ENCODE data around the gene KLF4.

DNA sequence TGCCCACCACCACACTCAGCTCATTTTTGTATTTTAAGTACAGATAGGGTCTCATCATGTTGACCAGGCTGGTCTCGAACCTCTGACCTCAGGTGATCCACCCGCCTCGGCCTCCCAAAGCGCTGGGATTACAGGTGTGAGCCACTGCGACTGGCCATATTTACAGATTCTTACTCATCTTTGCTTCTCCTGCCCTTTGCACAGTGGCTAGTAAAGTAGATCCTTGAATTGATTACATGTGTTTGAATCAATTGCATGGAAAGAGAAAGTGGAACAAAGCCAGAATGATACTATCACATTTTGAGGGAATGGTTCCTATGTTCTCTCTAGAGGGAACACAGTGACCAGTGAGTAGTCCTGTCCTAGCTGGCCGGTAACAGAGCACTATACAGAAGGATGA lies 15.4 kb downstream of the KLF4 start:
- TF ChIP-seq, protein P1, sequence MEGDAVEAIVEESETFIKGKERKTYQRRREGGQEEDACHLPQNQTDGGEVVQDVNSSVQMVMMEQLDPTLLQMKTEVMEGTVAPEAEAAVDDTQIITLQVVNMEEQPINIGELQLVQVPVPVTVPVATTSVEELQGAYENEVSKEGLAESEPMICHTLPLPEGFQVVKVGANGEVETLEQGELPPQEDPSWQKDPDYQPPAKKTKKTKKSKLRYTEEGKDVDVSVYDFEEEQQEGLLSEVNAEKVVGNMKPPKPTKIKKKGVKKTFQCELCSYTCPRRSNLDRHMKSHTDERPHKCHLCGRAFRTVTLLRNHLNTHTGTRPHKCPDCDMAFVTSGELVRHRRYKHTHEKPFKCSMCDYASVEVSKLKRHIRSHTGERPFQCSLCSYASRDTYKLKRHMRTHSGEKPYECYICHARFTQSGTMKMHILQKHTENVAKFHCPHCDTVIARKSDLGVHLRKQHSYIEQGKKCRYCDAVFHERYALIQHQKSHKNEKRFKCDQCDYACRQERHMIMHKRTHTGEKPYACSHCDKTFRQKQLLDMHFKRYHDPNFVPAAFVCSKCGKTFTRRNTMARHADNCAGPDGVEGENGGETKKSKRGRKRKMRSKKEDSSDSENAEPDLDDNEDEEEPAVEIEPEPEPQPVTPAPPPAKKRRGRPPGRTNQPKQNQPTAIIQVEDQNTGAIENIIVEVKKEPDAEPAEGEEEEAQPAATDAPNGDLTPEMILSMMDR (IDR thresholded peaks at IDR 0.05), result no peak
- TF ChIP-seq POLR2A (IDR thresholded peaks at IDR 0.05), result no peak

All from gastroesophageal sphincter (tissue), 3 donors.